Gastroesophageal sphincter (tissue), 3 donors: ENCODE data around the gene TMEM208.

ENCODE experiments used
- POLR2A ChIP-seq, 2 donors: fragments of 450-650 bp; IDR thresholded peaks; one replicate each; pipeline ENCODE4 v1.6.1; 2017; ENCODE audit warnings: antibody characterized with exemption in 2 of 2, mild to moderate bottlenecking in 2 of 2, moderate library complexity in 1 of 2
- POLR2AphosphoS5 ChIP-seq: sonication (generic); formaldehyde crosslinking; IDR thresholded peaks from one replicate; pipeline ENCODE4 v1.6.1; 2017; ENCODE audit warnings: antibody characterized with exemption
- TF ChIP-seq, protein P1 (sequence below), 4 experiments: fragments of 200-600 bp in 2 of 4; fragments of 450-650 bp in 2 of 4; sonication (generic) in 1 of 4; IDR thresholded peaks; one replicate each; pipeline ENCODE4 v1.5.1; 2017 to 2019; ENCODE audit warnings: antibody characterized with exemption in 4 of 4, mild to moderate bottlenecking in 2 of 4, moderate library complexity in 2 of 4

DNA sequence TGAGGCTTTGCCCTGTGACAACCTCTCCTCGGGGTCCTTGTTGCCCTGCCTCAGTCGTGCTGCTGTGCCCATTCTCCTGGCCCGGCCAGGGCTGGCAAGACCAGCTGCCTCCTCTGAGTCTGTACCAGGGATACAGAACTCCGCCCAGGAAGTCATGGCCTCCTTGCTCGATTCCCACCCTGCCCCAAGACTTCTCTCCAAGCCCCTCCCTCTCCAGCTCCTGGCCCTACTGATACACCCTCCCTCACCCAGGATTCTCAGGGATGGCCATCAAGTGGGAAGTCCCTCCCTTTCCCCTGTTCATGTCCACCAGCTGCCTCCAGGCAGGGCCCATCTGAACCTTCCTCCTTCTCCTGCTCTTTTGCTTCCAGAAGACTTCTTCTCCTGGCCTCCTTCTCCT is 11.2 kb upstream of the TMEM208 start:
- no peak for TF ChIP-seq POLR2AphosphoS5
- TF ChIP-seq, protein P1, sequence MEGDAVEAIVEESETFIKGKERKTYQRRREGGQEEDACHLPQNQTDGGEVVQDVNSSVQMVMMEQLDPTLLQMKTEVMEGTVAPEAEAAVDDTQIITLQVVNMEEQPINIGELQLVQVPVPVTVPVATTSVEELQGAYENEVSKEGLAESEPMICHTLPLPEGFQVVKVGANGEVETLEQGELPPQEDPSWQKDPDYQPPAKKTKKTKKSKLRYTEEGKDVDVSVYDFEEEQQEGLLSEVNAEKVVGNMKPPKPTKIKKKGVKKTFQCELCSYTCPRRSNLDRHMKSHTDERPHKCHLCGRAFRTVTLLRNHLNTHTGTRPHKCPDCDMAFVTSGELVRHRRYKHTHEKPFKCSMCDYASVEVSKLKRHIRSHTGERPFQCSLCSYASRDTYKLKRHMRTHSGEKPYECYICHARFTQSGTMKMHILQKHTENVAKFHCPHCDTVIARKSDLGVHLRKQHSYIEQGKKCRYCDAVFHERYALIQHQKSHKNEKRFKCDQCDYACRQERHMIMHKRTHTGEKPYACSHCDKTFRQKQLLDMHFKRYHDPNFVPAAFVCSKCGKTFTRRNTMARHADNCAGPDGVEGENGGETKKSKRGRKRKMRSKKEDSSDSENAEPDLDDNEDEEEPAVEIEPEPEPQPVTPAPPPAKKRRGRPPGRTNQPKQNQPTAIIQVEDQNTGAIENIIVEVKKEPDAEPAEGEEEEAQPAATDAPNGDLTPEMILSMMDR (IDR thresholded peaks at IDR 0.05): no peak
- no peak for TF ChIP-seq POLR2A (IDR thresholded peaks at IDR 0.05)
